NB4 (cell line): ENCODE data around the gene HDAC5.

Experiments
- CTCF ChIP-seq: IDR thresholded peaks from one replicate; pipeline ENCODE4 v1.5.1; 2012; ENCODE audit warnings: low read depth, low read length
- MAX ChIP-seq: IDR thresholded peaks from 2 replicates; pipeline ENCODE4 v1.6.1; 2011; ENCODE audit warnings: low read depth, low read length
- MYC ChIP-seq: IDR thresholded peaks from 2 replicates; pipeline ENCODE4 v1.6.1; 2011; ENCODE audit warnings: low read depth, low read length
- POLR2A ChIP-seq: IDR thresholded peaks from 2 replicates; pipeline ENCODE4 v1.6.1; 2011; ENCODE audit warnings: mild to moderate bottlenecking; ENCODE audit not compliant: insufficient read length; ENCODE audit errors: extremely low read depth

DNA sequence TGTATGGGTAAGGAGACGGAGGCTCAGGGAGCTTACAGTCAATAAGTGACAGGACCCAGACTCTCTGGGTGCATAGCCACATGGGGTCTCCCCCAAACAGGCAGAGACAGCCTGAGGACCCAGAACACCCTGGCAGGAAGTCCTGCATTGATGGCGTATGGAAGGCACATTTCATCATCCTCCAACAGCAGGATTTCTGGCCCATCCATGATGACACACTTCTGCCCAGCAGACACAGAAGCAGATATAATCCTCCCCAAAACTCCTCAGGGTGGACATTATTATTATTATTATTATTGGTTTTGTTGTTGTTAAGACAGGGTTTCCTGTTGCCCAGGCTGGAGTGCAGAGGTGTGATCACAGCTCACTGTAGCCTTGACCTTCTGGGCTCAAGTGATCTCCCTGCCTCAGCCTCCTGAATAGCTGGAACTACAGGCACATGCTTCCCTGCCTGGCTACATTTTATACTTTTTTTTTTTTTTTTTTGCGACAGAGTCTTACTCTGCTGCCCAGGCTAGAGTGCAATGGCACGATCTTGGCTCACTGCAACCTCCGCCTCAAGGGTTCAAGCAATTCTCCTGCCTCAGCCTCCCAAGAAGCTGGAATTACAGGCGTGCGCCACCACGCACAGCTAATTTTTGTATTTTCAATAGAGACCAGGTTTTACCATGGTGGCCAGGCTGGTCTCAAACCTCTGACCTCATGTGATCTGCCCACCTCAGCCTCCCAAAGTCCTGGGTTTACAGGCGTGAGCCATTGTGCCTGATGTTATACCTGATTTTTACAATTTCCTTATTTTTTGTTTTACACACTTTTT is 11.5 kb upstream of the HDAC5 start:
- TF ChIP-seq MAX (no peak), CTCF (no peak), POLR2A (no peak), MYC (no peak)
